ENCODE results near the gene BCAM. TPM values are rescaled to one million over a fixed set of nuclear protein-coding genes. Genes with fewer than 3 reads are reported as not detected.

The BCAM gene
- total and polyA plus RNA-seq, 7 donors: 12.5 to 44.9 (median 20.0) TPM

DNA sequence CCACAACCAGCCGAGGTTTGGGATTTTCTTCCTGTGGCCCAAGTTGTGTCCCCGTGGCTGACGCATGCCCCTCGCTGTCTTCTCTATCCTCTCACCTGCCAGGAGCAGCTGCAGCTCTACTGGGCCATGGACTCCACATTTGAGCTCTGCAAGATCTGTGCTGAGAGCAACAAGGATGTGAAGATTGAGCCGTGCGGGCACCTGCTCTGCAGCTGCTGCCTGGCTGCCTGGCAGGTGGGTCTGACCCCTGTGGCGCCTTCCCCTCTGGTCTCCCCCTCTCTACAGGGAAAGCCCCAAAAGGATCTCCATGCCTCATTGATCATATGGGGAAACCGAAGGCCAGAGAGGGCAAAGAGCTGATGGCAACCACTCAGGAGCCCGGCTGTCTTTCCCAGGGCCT, 16.6 kb upstream of the BCAM start:
- TF ChIP-seq, protein P1, sequence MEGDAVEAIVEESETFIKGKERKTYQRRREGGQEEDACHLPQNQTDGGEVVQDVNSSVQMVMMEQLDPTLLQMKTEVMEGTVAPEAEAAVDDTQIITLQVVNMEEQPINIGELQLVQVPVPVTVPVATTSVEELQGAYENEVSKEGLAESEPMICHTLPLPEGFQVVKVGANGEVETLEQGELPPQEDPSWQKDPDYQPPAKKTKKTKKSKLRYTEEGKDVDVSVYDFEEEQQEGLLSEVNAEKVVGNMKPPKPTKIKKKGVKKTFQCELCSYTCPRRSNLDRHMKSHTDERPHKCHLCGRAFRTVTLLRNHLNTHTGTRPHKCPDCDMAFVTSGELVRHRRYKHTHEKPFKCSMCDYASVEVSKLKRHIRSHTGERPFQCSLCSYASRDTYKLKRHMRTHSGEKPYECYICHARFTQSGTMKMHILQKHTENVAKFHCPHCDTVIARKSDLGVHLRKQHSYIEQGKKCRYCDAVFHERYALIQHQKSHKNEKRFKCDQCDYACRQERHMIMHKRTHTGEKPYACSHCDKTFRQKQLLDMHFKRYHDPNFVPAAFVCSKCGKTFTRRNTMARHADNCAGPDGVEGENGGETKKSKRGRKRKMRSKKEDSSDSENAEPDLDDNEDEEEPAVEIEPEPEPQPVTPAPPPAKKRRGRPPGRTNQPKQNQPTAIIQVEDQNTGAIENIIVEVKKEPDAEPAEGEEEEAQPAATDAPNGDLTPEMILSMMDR (IDR thresholded peaks at IDR 0.05): no peak
- ATAC-seq: no peak
- Histone ChIP-seq H3K4me3 (no peak overlapping the region), H3K27ac (no peak overlapping the region), H3K9me3 (no peaks in the 10 kb centered on the region), H3K27me3 (ENCODE audit: insufficient read depth in 3 of 3, low read length in 2 of 3) (no peaks in the 10 kb centered on the region), H3K4me1 (peaks cover 8% of the 10 kb centered on the region), H3K36me3 (ENCODE audit: insufficient read depth in 1 of 2, low read depth in 1 of 2) (no peaks in the 10 kb centered on the region)
- WGBS, 3 donors: 71 to 81% (median 74%) methylated on average over 9 of the region's 9 CpGs
- DNase-seq: no peak
- intact Hi-C loops (cut with DNase I): no loop called here

DNA sequence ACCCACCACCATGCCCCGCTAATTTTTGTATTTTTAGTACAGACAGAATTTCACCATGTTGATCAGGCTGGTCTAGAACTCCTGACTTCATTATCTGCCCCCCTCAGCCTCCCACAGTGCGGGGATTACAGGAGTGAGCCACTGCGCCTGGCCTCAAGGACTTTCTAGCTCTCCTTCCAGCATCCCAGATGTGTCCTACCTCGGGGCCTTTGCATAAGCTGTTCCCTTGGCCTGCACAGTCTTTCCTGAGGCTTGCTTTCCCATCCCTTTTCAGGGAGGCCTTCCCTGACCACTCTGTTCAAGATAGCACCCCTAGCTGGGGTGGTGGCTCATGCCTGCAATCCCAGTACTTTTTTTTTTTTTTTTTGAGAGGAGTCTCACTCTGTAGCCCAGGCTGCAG, 14.3 kb upstream of the BCAM start:
- H3K4me3 ChIP-seq: no peak overlapping the region
- H3K9me3 ChIP-seq: no peaks in the 10 kb centered on the region
- intact Hi-C loops (cut with DNase I): no loop called here
- H3K4me1 ChIP-seq: peaks cover 8% of the 10 kb centered on the region
- no peak overlapping the region for H3K27ac ChIP-seq
- no peaks in the 10 kb centered on the region for H3K27me3 ChIP-seq (ENCODE audit: insufficient read depth in 3 of 3, low read length in 2 of 3)
- DNase-seq (no peak), ATAC-seq (no peak)
- 93 to 100% (median 98%) methylated on average over 4 of the region's 4 CpGs for WGBS, 3 donors
- no peaks in the 10 kb centered on the region for H3K36me3 ChIP-seq (ENCODE audit: insufficient read depth in 1 of 2, low read depth in 1 of 2)
- TF ChIP-seq, protein P1 (IDR thresholded peaks at IDR 0.05): no peak

DNA sequence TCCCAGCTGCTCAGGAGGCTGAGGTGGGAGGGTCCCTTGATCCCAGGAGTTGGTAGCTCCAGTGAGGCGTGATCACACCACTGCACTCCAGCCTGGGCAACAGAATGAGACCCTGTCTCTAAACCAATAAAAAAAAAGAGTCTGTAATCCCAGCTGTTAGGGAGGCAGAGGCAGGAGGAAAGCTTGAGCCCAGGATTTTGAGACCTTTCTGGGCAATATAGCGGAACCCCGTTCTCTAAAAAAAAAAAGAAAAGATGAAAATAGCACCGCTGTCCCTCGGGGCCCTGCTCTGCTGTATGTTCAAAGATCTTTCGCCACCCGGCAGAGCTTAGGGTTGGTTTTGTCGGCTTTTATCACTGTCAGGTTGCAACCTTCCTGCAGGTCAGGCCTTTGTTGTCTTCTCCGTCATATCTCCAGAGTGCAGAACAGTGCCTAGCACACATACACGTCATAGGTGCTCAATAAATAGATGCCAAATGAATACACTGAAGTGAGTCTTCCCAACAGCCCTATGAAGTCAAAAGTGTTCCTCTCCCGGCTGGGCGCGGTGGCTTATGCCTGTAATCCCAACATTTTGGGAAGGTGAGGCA, 13.4 kb upstream of the BCAM start:
- Histone ChIP-seq H3K9me3 (no peaks in the 10 kb centered on the region), H3K4me3 (no peak overlapping the region), H3K4me1 (peaks cover 8% of the 10 kb centered on the region), H3K27me3 (ENCODE audit: insufficient read depth in 3 of 3, low read length in 2 of 3) (no peaks in the 10 kb centered on the region), H3K27ac (no peak overlapping the region), H3K36me3 (ENCODE audit: insufficient read depth in 1 of 2, low read depth in 1 of 2) (no peaks in the 10 kb centered on the region)
- ATAC-seq (no peak), DNase-seq (no peak)
- intact Hi-C loops (cut with DNase I): no loop called here
- TF ChIP-seq, protein P1 (IDR thresholded peaks at IDR 0.05): no peak
- 83 to 91% (median 88%) methylated on average over 13 of the region's 13 CpGs for WGBS, 3 donors

DNA sequence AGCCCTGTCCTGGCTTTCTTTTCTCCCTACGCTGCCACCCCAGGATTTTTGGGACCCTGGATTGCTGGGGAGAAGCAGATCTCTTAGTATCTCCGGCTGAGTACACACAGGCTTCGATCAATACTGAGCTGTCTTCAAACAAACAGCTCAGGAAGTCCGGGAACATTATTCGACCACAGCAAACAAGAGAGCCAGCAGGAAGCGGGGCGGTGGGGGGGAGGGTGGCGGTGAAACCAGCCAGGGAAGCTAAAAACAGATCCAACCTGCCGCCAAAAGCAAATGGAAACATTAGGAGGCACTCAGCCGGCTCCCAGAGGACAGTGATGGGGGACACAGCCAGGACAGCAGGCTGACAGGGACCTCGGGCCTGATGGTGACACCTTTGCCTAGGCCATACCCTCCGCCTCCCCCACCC, 12.2 kb upstream of the BCAM start:
- Histone ChIP-seq H3K4me1 (peaks cover 8% of the 10 kb centered on the region), H3K36me3 (ENCODE audit: insufficient read depth in 1 of 2, low read depth in 1 of 2) (no peaks in the 10 kb centered on the region), H3K27ac (peak overlapping the region; percentile 78), H3K4me3 (no peak overlapping the region), H3K27me3 (ENCODE audit: insufficient read depth in 3 of 3, low read length in 2 of 3) (no peaks in the 10 kb centered on the region), H3K9me3 (no peaks in the 10 kb centered on the region)
- intact Hi-C loops (cut with DNase I): no loop called here
- ATAC-seq (peak; percentile 65 to 89 (median 82)), DNase-seq (peak in 1 of 2 donors; percentile 51)
- WGBS, 3 donors: 6 to 13% (median 12%) methylated on average over 12 of the region's 12 CpGs
- TF ChIP-seq, protein P1 (IDR thresholded peaks at IDR 0.05): no peak
